HepG2 (cell line): ENCODE measurements around the gene PGP. TPM values are rescaled to one million over a fixed set of nuclear protein-coding genes. Genes with fewer than 3 reads are reported as not detected.

Experiments used
- CHD4 ChIP-seq: fragments of 200-600 bp; sonication (generic); IDR thresholded peaks from 2 replicates; pipeline ENCODE4 v1.7.0; 2017; ENCODE audit warnings: mild to moderate bottlenecking, low read length, borderline replicate concordance
- ZFP90 ChIP-seq: sonication (generic); formaldehyde crosslinking; IDR thresholded peaks from 2 replicates; pipeline ENCODE4 v1.8.0; 2022; ENCODE audit warnings: missing genetic modification reagents, mild to moderate bottlenecking, inconsistent platforms, borderline replicate concordance
- ZMYM4 ChIP-seq: sonication (generic); formaldehyde crosslinking; IDR thresholded peaks from 2 replicates; pipeline ENCODE4 v1.8.1; 2023; ENCODE audit warnings: mild to moderate bottlenecking, missing genetic modification reagents
- ZNF724P ChIP-seq: sonication (generic); formaldehyde crosslinking; IDR thresholded peaks from 2 replicates; pipeline ENCODE4 v1.8.0; 2022; ENCODE audit warnings: missing genetic modification reagents, borderline replicate concordance
- polyA plus RNA-seq, 8 experiments: library from polyadenylated mRNA; depleted of rRNA in 3 of 8; stranded (reverse) in 7 of 8; unstranded in 1 of 8; fragments of >200 nt; fragmentation: Illumina TruSeq in 4 of 8; extraction: Trizol in 4 of 8; gene quantifications; 2 replicates each; pipeline versions ENCODE4 v1.2.1 to v1.2.3, GENCODE V29; 2011 to 2016; ENCODE audit warnings: low read depth in 4 of 8, missing spikeins in 1 of 8, mixed read lengths in 1 of 8; ENCODE audit not compliant: insufficient read depth in 1 of 8
- total RNA-seq, 5 experiments: library from RNA; depleted of rRNA; stranded (reverse); fragments of >200 nt; fragmentation: Illumina TruSeq; extraction: Trizol; gene quantifications; 2 replicates each; pipeline ENCODE4 v1.2.3, GENCODE V29; 2016; ENCODE audit warnings: low read depth in 1 of 5
- TF ChIP-seq, protein P1 (sequence below), 2 experiments: fragments of 450-650 bp in 1 of 2; sonication (generic) in 1 of 2; formaldehyde crosslinking in 1 of 2; IDR thresholded peaks; 2 replicates each; pipeline versions ENCODE4 v1.6.1 to v1.8.0; 2016 to 2022; ENCODE audit warnings: antibody characterized with exemption in 1 of 2, mild to moderate bottlenecking in 1 of 2, missing genetic modification reagents in 1 of 2
- TF ChIP-seq, protein P2 (sequence below): sonication (generic); formaldehyde crosslinking; IDR thresholded peaks from 2 replicates; pipeline ENCODE4 v1.8.1; 2023; ENCODE audit warnings: mild to moderate bottlenecking, missing genetic modification reagents
- TF ChIP-seq, protein P3 (sequence below): sonication (generic); formaldehyde crosslinking; IDR thresholded peaks from one replicate; pipeline ENCODE4 v1.5.1; 2020; ENCODE audit warnings: mild to moderate bottlenecking, missing genetic modification reagents; ENCODE audit errors: not compliant biosample characterization

The PGP gene
- total and polyA plus RNA-seq, 2 of the 13 experiments (the other 11 are each of a cell fraction or from before 2014, with no cell fraction given) = 7.3 to 18.3 TPM

DNA sequence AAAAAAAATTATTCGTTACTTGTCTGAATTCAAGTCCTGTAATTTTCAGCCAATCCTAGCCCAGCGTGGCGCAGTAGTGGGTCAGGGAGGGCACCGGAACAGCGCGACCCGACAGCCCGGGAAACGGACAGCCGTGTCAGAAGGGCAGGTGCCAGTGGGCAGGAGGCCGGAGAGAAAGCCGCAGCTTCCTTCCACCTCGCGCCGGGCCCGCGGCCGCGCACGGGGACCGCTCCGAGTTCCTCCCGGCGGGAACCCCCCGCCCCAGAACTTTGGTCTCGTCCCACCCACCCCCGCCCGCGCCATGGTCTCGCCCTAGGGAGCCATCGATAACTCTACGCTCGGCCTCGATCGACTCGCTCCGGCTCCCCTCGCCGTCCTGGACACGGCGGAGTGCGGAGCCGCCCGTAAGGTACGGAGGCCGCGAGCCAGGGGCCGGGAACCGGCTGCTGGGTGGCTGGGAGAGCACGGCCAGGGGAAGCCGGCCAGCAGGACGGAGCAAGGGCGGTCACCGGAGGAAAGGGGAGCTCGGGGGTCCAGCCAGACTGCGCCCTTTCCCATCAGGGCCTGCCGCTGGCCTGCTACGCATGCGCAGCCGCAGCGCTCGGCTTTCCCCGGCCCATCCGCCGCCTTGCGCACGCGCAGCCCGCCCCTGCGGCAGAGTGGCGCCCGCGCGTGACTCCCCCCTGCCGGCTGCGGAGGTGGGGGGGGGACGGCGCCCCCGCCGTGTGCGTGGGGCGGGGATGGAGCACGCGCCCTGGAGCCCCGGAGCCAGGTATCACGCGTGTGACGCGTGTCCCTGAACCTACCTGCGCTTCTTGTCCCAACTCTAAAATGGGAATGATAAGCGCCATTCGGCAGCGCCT lies 9.3 kb downstream of the PGP start, which contains the start of gene MLST8 (continued):
- TF ChIP-seq, protein P1, sequence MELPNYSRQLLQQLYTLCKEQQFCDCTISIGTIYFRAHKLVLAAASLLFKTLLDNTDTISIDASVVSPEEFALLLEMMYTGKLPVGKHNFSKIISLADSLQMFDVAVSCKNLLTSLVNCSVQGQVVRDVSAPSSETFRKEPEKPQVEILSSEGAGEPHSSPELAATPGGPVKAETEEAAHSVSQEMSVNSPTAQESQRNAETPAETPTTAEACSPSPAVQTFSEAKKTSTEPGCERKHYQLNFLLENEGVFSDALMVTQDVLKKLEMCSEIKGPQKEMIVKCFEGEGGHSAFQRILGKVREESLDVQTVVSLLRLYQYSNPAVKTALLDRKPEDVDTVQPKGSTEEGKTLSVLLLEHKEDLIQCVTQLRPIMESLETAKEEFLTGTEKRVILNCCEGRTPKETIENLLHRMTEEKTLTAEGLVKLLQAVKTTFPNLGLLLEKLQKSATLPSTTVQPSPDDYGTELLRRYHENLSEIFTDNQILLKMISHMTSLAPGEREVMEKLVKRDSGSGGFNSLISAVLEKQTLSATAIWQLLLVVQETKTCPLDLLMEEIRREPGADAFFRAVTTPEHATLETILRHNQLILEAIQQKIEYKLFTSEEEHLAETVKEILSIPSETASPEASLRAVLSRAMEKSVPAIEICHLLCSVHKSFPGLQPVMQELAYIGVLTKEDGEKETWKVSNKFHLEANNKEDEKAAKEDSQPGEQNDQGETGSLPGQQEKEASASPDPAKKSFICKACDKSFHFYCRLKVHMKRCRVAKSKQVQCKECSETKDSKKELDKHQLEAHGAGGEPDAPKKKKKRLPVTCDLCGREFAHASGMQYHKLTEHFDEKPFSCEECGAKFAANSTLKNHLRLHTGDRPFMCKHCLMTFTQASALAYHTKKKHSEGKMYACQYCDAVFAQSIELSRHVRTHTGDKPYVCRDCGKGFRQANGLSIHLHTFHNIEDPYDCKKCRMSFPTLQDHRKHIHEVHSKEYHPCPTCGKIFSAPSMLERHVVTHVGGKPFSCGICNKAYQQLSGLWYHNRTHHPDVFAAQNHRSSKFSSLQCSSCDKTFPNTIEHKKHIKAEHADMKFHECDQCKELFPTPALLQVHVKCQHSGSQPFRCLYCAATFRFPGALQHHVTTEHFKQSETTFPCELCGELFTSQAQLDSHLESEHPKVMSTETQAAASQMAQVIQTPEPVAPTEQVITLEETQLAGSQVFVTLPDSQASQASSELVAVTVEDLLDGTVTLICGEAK (IDR thresholded peaks at IDR 0.05) = no peak
- TF ChIP-seq, protein P1 (CRISPR knock-in tag; IDR thresholded peaks at IDR 0.05) = peak; percentile 87
- TF ChIP-seq, protein P2, sequence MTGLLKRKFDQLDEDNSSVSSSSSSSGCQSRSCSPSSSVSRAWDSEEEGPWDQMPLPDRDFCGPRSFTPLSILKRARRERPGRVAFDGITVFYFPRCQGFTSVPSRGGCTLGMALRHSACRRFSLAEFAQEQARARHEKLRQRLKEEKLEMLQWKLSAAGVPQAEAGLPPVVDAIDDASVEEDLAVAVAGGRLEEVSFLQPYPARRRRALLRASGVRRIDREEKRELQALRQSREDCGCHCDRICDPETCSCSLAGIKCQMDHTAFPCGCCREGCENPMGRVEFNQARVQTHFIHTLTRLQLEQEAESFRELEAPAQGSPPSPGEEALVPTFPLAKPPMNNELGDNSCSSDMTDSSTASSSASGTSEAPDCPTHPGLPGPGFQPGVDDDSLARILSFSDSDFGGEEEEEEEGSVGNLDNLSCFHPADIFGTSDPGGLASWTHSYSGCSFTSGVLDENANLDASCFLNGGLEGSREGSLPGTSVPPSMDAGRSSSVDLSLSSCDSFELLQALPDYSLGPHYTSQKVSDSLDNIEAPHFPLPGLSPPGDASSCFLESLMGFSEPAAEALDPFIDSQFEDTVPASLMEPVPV = peak; percentile 61; the same call in 1 of the 2 replicates
- TF ChIP-seq ZFP90 (CRISPR knock-in tag) (peak; percentile 28; the same call in 1 of the 2 replicates), ZNF724P (CRISPR knock-in tag) (no peak; the same call in 1 of the 2 replicates), CHD4 (no peak), ZMYM4 (CRISPR knock-in tag) (peak; percentile 81)
- TF ChIP-seq, protein P3, sequence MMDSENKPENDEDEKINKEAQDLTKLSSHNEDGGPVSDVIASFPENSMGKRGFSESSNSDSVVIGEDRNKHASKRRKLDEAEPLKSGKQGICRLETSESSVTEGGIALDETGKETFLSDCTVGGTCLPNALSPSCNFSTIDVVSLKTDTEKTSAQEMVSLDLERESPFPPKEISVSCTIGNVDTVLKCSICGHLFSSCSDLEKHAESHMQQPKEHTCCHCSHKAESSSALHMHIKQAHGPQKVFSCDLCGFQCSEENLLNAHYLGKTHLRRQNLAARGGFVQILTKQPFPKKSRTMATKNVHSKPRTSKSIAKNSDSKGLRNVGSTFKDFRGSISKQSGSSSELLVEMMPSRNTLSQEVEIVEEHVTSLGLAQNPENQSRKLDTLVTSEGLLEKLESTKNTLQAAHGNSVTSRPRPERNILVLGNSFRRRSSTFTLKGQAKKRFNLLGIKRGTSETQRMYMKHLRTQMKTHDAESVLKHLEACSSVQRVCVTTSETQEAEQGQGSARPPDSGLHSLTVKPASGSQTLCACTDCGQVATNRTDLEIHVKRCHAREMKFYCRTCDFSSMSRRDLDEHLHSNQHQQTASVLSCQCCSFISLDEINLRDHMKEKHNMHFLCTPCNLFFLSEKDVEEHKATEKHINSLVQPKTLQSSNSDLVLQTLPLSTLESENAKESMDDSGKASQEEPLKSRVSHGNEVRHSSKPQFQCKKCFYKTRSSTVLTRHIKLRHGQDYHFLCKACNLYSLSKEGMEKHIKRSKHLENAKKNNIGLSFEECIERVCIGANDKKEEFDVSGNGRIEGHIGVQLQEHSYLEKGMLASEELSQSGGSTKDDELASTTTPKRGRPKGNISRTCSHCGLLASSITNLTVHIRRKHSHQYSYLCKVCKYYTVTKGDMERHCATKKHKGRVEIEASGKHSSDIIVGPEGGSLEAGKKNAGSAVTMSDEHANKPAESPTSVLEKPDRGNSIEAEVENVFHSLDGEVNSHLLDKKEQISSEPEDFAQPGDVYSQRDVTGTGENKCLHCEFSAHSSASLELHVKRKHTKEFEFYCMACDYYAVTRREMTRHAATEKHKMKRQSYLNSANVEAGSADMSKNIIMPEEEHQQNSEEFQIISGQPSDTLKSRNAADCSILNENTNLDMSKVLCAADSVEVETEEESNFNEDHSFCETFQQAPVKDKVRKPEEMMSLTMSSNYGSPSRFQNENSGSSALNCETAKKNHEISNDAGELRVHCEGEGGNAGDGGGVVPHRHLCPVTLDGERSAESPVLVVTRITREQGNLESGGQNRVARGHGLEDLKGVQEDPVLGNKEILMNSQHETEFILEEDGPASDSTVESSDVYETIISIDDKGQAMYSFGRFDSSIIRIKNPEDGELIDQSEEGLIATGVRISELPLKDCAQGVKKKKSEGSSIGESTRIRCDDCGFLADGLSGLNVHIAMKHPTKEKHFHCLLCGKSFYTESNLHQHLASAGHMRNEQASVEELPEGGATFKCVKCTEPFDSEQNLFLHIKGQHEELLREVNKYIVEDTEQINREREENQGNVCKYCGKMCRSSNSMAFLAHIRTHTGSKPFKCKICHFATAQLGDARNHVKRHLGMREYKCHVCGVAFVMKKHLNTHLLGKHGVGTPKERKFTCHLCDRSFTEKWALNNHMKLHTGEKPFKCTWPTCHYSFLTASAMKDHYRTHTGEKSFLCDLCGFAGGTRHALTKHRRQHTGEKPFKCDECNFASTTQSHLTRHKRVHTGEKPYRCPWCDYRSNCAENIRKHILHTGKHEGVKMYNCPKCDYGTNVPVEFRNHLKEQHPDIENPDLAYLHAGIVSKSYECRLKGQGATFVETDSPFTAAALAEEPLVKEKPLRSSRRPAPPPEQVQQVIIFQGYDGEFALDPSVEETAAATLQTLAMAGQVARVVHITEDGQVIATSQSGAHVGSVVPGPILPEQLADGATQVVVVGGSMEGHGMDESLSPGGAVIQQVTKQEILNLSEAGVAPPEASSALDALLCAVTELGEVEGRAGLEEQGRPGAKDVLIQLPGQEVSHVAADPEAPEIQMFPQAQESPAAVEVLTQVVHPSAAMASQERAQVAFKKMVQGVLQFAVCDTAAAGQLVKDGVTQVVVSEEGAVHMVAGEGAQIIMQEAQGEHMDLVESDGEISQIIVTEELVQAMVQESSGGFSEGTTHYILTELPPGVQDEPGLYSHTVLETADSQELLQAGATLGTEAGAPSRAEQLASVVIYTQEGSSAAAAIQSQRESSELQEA (CRISPR knock-in tag) = no peak
